Keratinocyte (primary cell): ENCODE results near the gene OASL.
"Not testable (repeated sequence)": the region's sequence is repeated elsewhere in the genome, so short reads cannot be mapped to it uniquely, and the experiment has no call there.

Experiments
- CTCF ChIP-seq, 3 experiments: IDR thresholded peaks in 1 of 3; conservative IDR thresholded peaks in 1 of 3; optimal IDR thresholded peaks in 1 of 3; 2 replicates in 2 of 3; 3 replicates in 1 of 3; pipeline versions ENCODE3 to v1.5.1; 2011; ENCODE audit warnings: low read length in 3 of 3, mild to moderate bottlenecking in 3 of 3, moderate library complexity in 2 of 3, control low read depth in 1 of 3, inconsistent platforms in 1 of 3; ENCODE audit not compliant: insufficient read depth in 2 of 3; ENCODE audit errors: extremely low read depth in 1 of 3
- EZH2 ChIP-seq: IDR thresholded peaks from one replicate; pipeline ENCODE4 v1.6.1; 2012; ENCODE audit warnings: inconsistent platforms, mild to moderate bottlenecking, low read length, moderate library complexity

- TF ChIP-seq EZH2; CTCF (optimal IDR thresholded peaks at IDR 0.05 in 1 of 3, IDR thresholded peaks at IDR 0.05 in 1 of 3, conservative IDR thresholded peaks at IDR 0.05 in 1 of 3; ENCODE audit: extremely low read depth in 1 of 3, insufficient read depth in 2 of 3, low read length in 3 of 3): not testable (repeated sequence)
These were observed 36.9 kb upstream of the OASL start for GRCh38 chr12:121075911-121076310.
